Measurements from ENCODE around the gene SH3BGRL2.

SH3BGRL2 gene

GRCh38 chr6:79623106-79623505 lies 8.0 kb upstream of the SH3BGRL2 start:
- ChIA-PET POLR2A (no interaction called here), CTCF (no interaction called here)
- no peak for TF ChIP-seq CTCF (IDR thresholded peaks at IDR 0.05; ENCODE audit: insufficient read depth, low read length, missing control alignments)
- H3K4me3 ChIP-seq (ENCODE audit: low read depth, low read length) = no peak overlapping the region
- DNase-seq (ENCODE audit: low read depth, low spot score) = no peak

- DNase-seq (ENCODE audit: low read depth, low spot score) = no peak
- TF ChIP-seq CTCF (IDR thresholded peaks at IDR 0.05; ENCODE audit: insufficient read depth, low read length, missing control alignments) = no peak
- ChIA-PET POLR2A (no interaction called here), CTCF (no interaction called here)
- H3K4me3 ChIP-seq (ENCODE audit: low read depth, low read length) = no peak overlapping the region
Measured at GRCh38 chr6:79625746-79626145, 5.4 kb upstream of the SH3BGRL2 start.

- ChIA-PET POLR2A (no interaction called here), CTCF (no interaction called here)
- no peak for TF ChIP-seq CTCF (IDR thresholded peaks at IDR 0.05; ENCODE audit: insufficient read depth, low read length, missing control alignments)
- DNase-seq (ENCODE audit: low read depth, low spot score) = no peak
- no peak overlapping the region for H3K4me3 ChIP-seq (ENCODE audit: low read depth, low read length)
Measured at GRCh38 chr6:79626811-79627210, 4.3 kb upstream of the SH3BGRL2 start.

- ChIA-PET CTCF (no interaction called here), POLR2A (no interaction called here)
- no peak for DNase-seq (ENCODE audit: low read depth, low spot score)
- no peak overlapping the region for H3K4me3 ChIP-seq (ENCODE audit: low read depth, low read length)
- TF ChIP-seq CTCF (IDR thresholded peaks at IDR 0.05; ENCODE audit: insufficient read depth, low read length, missing control alignments) = no peak
Measured at GRCh38 chr6:79627422-79627821, 3.7 kb upstream of the SH3BGRL2 start.

GRCh38 chr6:79628466-79629288 lies 2.5 kb upstream of the SH3BGRL2 start:
- ChIA-PET CTCF (interaction anchor here (2.9 kb wide), 1 partner anchor 44 kb away, joined by 8 read pairs; no protein-coding TSS in a partner anchor), POLR2A (no interaction called here)
- DNase-seq (ENCODE audit: low read depth, low spot score) = no peak
- TF ChIP-seq CTCF (IDR thresholded peaks at IDR 0.05; ENCODE audit: insufficient read depth, low read length, missing control alignments) = no peak
- H3K4me3 ChIP-seq (ENCODE audit: low read depth, low read length) = no peak overlapping the region

GRCh38 chr6:79630380-79630882 lies 698 bp upstream of the SH3BGRL2 start:
- ChIA-PET POLR2A (no interaction called here), CTCF (interaction anchor here (2.9 kb wide), 1 partner anchor 42 kb away, joined by 8 read pairs; no protein-coding TSS in a partner anchor)
- H3K4me3 ChIP-seq (ENCODE audit: low read depth, low read length) = peak overlapping the region; percentile 65
- TF ChIP-seq CTCF (IDR thresholded peaks at IDR 0.05; ENCODE audit: insufficient read depth, low read length, missing control alignments) = no peak
- no peak for DNase-seq (ENCODE audit: low read depth, low spot score)
